ENCODE results near the gene SCAF4. TPM values are rescaled to one million over a fixed set of nuclear protein-coding genes. Genes with fewer than 3 reads are reported as not detected.

The SCAF4 gene
- total RNA-seq, 1 donor from 2014 or later = 31.9 TPM

DNA sequence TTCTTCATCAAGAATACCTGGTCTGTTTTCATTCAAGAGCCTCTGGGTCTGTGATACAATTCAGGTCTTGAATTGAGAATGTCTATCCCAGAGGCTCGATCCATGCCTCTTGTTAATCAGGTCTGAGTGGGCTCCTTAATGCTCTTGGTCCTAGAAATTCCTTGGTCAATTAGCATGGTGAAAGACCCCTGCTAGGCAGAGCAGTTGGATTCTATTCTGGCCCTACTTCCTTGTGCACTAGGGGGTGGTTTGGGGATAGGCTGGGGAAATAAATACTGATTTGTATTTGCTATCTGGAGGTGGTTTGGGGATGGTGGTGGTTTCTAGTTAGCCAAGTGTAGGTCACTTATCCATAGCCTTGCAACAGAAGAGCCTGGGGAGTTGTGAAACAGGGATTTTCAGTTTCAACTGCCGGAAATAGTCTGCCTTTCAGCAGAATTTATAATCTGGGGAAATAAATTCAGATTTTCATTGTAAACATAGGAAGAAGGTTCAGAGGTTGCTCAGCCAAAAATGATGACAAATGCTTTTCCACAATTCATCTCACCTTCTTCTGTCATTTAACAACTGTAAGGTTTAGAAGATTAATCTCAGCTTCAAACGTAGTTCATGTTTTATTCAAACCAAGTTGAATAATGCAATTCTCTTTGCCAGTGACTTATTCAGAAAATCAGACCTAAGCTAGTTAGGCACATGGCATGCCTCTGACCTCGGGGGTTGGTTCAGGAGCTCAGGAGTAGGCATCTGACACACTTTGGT lies 22.2 kb upstream of the SCAF4 start:
- Histone ChIP-seq H2AFZ (replicated peaks) (no peak overlapping the region), H3K4me1 (peaks cover 8% of the 10 kb centered on the region), H3K27me3 (no peaks in the 10 kb centered on the region), H3K4me3 (no peak overlapping the region), H4K20me1 (ENCODE audit: low read depth) (no peaks in the 10 kb centered on the region), H3K79me2 (ENCODE audit: low read depth) (no peaks in the 10 kb centered on the region), H3F3A (ENCODE audit: low read depth) (peaks cover 6% of the 10 kb centered on the region), H3K36me3 (no peaks in the 10 kb centered on the region), H3K27ac (no peak overlapping the region), H3K4me2 (no peak overlapping the region), H3K9me3 (ENCODE audit: low read depth) (no peaks in the 10 kb centered on the region), H3K9ac (no peak overlapping the region)
- no peaks in the 10 kb centered on the region for H3K27me3 Mint-ChIP-seq (ENCODE audit: insufficient read depth, low read depth)
- H3K4me3 Mint-ChIP-seq = no peak overlapping the region
- TF ChIP-seq EZH2phosphoT487 (IDR thresholded peaks at IDR 0.05) (no peak), EZH2 (IDR thresholded peaks at IDR 0.05) (no peak)
- TF ChIP-seq, protein P1, sequence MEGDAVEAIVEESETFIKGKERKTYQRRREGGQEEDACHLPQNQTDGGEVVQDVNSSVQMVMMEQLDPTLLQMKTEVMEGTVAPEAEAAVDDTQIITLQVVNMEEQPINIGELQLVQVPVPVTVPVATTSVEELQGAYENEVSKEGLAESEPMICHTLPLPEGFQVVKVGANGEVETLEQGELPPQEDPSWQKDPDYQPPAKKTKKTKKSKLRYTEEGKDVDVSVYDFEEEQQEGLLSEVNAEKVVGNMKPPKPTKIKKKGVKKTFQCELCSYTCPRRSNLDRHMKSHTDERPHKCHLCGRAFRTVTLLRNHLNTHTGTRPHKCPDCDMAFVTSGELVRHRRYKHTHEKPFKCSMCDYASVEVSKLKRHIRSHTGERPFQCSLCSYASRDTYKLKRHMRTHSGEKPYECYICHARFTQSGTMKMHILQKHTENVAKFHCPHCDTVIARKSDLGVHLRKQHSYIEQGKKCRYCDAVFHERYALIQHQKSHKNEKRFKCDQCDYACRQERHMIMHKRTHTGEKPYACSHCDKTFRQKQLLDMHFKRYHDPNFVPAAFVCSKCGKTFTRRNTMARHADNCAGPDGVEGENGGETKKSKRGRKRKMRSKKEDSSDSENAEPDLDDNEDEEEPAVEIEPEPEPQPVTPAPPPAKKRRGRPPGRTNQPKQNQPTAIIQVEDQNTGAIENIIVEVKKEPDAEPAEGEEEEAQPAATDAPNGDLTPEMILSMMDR (IDR thresholded peaks at IDR 0.05) = no peak
- no peak for DNase-seq (ENCODE audit: low spot score)
- no peak overlapping the region for H3K27ac Mint-ChIP-seq
- peaks cover 12% of the 10 kb centered on the region for H3K4me1 Mint-ChIP-seq
- H3K36me3 Mint-ChIP-seq = no peaks in the 10 kb centered on the region
- peaks cover 3% of the 10 kb centered on the region for H3K9me3 Mint-ChIP-seq

DNA sequence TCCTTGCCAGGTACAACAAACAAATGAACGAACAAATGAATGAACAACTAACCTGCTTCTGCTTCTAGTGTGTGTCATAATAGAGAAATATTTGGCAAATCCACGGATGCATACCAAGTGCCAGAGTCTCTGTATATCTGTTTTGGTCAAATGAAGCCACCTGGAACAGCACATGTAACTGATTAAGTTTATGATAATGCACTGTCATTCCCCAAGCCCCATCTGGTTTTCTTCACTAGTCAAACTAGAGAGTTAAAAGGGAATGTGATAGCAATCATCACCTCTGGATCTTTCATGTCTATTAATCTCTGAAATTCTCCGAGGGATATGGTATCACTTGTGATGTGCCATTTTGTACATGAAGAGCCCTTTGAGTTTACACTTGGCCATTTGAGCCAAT lies 21.0 kb upstream of the SCAF4 start:
- Histone ChIP-seq H3K9me3 (ENCODE audit: low read depth) (no peaks in the 10 kb centered on the region), H3K4me3 (no peak overlapping the region), H3K4me2 (no peak overlapping the region), H3K36me3 (no peaks in the 10 kb centered on the region), H3K27me3 (no peaks in the 10 kb centered on the region), H4K20me1 (ENCODE audit: low read depth) (no peaks in the 10 kb centered on the region), H3K27ac (no peak overlapping the region), H3K4me1 (peaks cover 8% of the 10 kb centered on the region), H3K79me2 (ENCODE audit: low read depth) (no peaks in the 10 kb centered on the region), H3K9ac (no peak overlapping the region), H2AFZ (replicated peaks) (no peak overlapping the region), H3F3A (ENCODE audit: low read depth) (peaks cover 6% of the 10 kb centered on the region)
- TF ChIP-seq EZH2phosphoT487 (IDR thresholded peaks at IDR 0.05) (no peak), EZH2 (IDR thresholded peaks at IDR 0.05) (no peak)
- TF ChIP-seq, protein P1 (IDR thresholded peaks at IDR 0.05) = no peak
- Mint-ChIP-seq H3K9me3 (peaks cover 5% of the 10 kb centered on the region), H3K27me3 (ENCODE audit: insufficient read depth, low read depth) (no peaks in the 10 kb centered on the region), H3K4me3 (no peak overlapping the region), H3K27ac (no peak overlapping the region), H3K36me3 (no peaks in the 10 kb centered on the region), H3K4me1 (peaks cover 11% of the 10 kb centered on the region)
- DNase-seq (ENCODE audit: low spot score) = no peak

DNA sequence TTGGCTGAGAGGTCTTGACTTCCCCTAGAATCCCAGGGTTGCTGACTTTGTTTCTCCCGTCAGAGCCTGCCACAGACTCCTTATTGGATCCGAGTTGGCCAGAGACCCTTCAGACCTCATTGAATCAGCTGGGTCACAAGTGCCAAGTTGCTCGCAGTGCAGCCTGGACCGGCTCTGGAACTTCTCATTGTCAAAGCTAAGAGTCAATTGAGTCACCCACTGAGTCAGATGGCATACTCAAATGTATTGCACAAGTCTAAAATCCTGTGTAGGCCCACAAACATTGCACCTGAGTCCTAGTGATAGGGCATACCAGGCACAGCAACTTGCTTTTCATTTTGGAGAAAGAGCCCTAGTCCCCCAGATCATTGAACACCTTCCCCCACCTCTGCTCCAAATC lies 20.4 kb upstream of the SCAF4 start:
- no peak overlapping the region for H2AFZ ChIP-seq (replicated peaks)
- no peak overlapping the region for H3K9ac ChIP-seq
- no peaks in the 10 kb centered on the region for H3K36me3 ChIP-seq
- no peaks in the 10 kb centered on the region for H3K9me3 ChIP-seq (ENCODE audit: low read depth)
- no peaks in the 10 kb centered on the region for H3K36me3 Mint-ChIP-seq
- no peaks in the 10 kb centered on the region for H3K79me2 ChIP-seq (ENCODE audit: low read depth)
- H3K4me2 ChIP-seq = no peak overlapping the region
- no peak overlapping the region for H3K4me3 ChIP-seq
- DNase-seq (ENCODE audit: low spot score) = no peak
- no peak overlapping the region for H3K4me3 Mint-ChIP-seq
- H4K20me1 ChIP-seq (ENCODE audit: low read depth) = no peaks in the 10 kb centered on the region
- H3K27me3 ChIP-seq = no peaks in the 10 kb centered on the region
- no peak overlapping the region for H3K27ac Mint-ChIP-seq
- peaks cover 11% of the 10 kb centered on the region for H3K4me1 Mint-ChIP-seq
- H3K27ac ChIP-seq = no peak overlapping the region
- H3F3A ChIP-seq (ENCODE audit: low read depth) = peaks cover 6% of the 10 kb centered on the region
- TF ChIP-seq EZH2phosphoT487 (IDR thresholded peaks at IDR 0.05) = no peak
- TF ChIP-seq EZH2 (IDR thresholded peaks at IDR 0.05) = no peak
- TF ChIP-seq, protein P1 (IDR thresholded peaks at IDR 0.05) = no peak
- H3K9me3 Mint-ChIP-seq = peaks cover 5% of the 10 kb centered on the region
- peaks cover 8% of the 10 kb centered on the region for H3K4me1 ChIP-seq
- H3K27me3 Mint-ChIP-seq (ENCODE audit: insufficient read depth, low read depth) = no peaks in the 10 kb centered on the region
